GM13977 (cell line): ENCODE data around the gene PLD1.

ENCODE experiments used
- DNase-seq: peaks from one replicate; pipeline ENCODE4 v3.0.0; 2012; ENCODE audit warnings: low spot score
- CTCF ChIP-seq: IDR thresholded peaks from 2 replicates; pipeline ENCODE4 v1.5.1; 2012; ENCODE audit warnings: mild to moderate bottlenecking, control low read depth; ENCODE audit not compliant: insufficient read depth; ENCODE audit errors: extremely low read depth, missing control alignments
- in situ Hi-C: fragments of 300-500 bp; cut with MboI; formaldehyde crosslinking; loops from one replicate; pipeline ENCODE4 v1.12.0; 2022; ENCODE audit warnings: low sequenced_read_pairs, low pct_unique_long_range_greater_than_20kb, mixed read lengths, inconsistent platforms; ENCODE audit not compliant: unreplicated experiment

The PLD1 gene

GRCh38 chr3:171648069-171648468, 162.2 kb downstream of the PLD1 start:
- no peak for DNase-seq
- TF ChIP-seq CTCF = no peak
- in situ Hi-C loops = no loop called here

- peak; percentile 55 for TF ChIP-seq CTCF
- peak; percentile 49 for DNase-seq
- in situ Hi-C loops = no loop called here
These were observed 163.7 kb downstream of the PLD1 start for GRCh38 chr3:171646357-171647133.

GRCh38 chr3:171644681-171645080, 165.6 kb downstream of the PLD1 start:
- in situ Hi-C loops = no loop called here
- no peak for TF ChIP-seq CTCF
- no peak for DNase-seq

GRCh38 chr3:171643681-171644080, 166.6 kb downstream of the PLD1 start:
- in situ Hi-C loops = no loop called here
- DNase-seq = no peak
- TF ChIP-seq CTCF = no peak

GRCh38 chr3:171643033-171643432, 167.2 kb downstream of the PLD1 start:
- TF ChIP-seq CTCF = no peak
- in situ Hi-C loops = no loop called here
- no peak for DNase-seq

- in situ Hi-C loops = no loop called here
- no peak for DNase-seq
- TF ChIP-seq CTCF = no peak
These were observed 169.5 kb downstream of the PLD1 start for GRCh38 chr3:171640520-171641412.
